ENCODE results near the gene CACNA1D. TPM values are rescaled to one million over a fixed set of nuclear protein-coding genes. Genes with fewer than 3 reads are reported as not detected.
A peak's percentile ranks its signal among the peaks of the same experiment; 100 is the strongest.
"Not testable (repeated sequence)": the region's sequence is repeated elsewhere in the genome, so short reads cannot be mapped to it uniquely, and the experiment has no call there.

Gene CACNA1D
- total RNA-seq, 1 experiment from 2014 or later, result 0.24 TPM

- in situ Hi-C loops (cut with HindIII; ENCODE audit: low pct_unique_long_range_greater_than_20kb, low sequenced_read_pairs), result no loop called here
These were observed 129.8 kb downstream of the CACNA1D start for GRCh38 chr3:53624061-53624857.

GRCh38 chr3:53626876-53627275 is 132.5 kb downstream of the CACNA1D start:
- in situ Hi-C loops (cut with HindIII; ENCODE audit: low pct_unique_long_range_greater_than_20kb, low sequenced_read_pairs), result no loop called here
- no peak for DNase-seq (ENCODE audit: low read depth)

More at GRCh38 chr3:53624061-53624857, 129.8 kb downstream of the CACNA1D start:
- DNase-seq (ENCODE audit: low read depth), result no peak

DNA sequence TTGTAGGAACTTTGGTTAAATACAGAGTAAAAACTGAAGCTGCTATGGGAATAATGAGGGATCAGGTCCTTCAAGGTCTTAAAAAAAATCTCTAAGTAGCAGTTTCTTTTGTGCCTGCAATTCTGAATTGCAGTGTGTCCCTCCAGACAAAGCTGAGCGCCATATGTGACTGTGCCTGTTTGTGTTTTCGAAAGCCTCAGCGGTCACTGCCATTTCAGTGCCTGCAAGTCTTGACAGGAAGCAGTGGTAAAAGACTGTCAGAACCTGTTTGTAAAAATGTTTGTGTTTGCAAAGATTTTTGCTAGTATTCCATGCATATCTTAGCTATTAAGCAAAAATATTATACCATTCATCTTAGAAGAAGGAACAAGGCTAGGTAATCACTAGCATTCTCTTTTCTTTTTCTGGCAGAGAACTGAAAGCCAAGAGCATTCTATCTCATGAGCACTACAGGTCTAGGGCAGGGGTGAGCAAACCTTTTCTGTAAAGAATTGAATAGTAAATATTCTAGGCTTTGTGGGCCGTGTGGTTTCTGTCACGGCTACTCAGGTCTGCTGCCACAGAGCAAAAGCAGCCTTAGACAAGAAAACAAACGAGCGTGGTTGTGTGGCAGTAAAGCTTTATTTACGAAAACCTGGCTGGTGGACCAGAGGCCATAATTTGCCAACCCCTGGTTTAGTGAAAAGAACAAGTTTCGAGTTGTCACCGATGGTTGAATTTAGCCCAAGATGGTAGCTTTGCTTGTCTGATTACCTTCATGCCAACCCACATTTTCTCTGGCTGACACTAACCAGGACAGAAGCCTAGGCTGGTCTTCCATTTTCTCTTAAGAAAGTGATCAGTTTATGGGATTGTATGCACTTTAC is 134.4 kb downstream of the CACNA1D start:
- DNase-seq (ENCODE audit: low read depth), result no peak
- in situ Hi-C loops (cut with HindIII; ENCODE audit: low pct_unique_long_range_greater_than_20kb, low sequenced_read_pairs), result no loop called here

- in situ Hi-C loops (cut with HindIII; ENCODE audit: low pct_unique_long_range_greater_than_20kb, low sequenced_read_pairs), result no loop called here
- DNase-seq (ENCODE audit: low read depth), result no peak
These were observed 135.0 kb downstream of the CACNA1D start for GRCh38 chr3:53629402-53629723.

DNA sequence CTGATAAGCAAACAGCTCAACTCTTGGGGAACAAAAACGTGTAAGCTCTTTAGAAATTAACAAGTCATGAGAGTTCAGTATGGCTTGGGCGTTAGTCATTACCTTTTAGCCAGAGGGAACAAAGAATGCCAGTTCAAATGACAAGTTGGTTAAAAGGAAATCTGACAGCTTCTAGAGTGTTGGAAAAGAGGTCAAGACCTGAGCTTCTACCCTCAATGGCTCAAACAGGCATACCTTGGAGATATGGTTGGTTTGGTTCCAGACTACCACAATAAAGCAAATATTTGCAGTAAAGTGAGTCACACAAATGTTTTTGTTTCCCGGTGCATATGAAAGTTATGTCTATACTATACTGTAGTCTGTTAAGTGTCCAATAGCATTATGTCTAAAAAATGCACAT is 136.1 kb downstream of the CACNA1D start:
- in situ Hi-C loops (cut with HindIII; ENCODE audit: low pct_unique_long_range_greater_than_20kb, low sequenced_read_pairs), result no loop called here
- DNase-seq (ENCODE audit: low read depth), result peak; percentile 1

DNA sequence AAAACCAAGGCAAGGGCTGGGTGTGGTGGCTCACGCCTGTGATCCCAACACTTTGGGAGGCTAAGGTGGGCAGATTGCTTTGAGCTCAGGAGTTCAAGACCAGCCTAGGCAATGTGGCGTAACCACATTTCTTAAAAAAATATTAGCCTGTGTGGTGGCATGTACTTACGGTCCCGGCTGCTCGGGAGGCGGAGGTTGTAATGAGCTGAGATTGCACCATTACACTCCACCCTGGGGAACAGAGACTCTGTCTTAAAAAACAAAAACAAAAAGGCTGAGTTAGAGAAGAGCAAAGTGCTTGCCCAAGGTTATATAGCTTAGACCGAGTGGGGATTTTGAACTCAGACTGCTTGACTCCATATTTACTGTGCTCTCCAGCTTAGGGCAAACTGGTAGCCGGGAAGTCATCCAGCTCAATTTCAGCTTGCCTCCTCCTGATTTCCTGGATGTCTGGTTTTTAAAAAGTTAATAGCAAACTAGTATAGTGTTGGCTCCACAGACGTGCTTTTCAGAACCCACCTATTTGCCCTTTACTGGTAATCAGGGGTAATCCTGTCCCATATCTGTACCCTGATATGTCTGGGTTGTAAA is 138.9 kb downstream of the CACNA1D start:
- no peak for DNase-seq (ENCODE audit: low read depth)
- in situ Hi-C loops (cut with HindIII; ENCODE audit: low pct_unique_long_range_greater_than_20kb, low sequenced_read_pairs), result no loop called here

DNA sequence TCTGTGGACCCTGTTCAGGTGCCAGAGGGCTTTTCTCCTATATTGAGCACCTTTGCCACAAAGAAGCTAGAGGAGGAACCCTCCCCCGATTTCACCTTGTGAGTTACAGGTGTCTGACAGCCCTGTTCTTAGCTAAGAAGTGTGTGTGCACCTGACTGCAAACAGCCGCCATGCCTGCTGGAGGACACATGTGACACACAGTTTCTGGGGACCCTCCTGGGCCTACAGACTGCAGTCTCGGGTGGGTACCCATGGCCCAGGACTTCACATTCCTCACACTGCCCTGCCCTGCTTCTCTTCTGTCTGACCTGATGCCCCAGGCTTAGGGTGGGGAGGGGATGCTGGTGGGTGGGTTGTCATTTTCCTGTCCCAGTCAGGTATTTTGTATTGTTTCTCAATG is 140.6 kb downstream of the CACNA1D start:
- in situ Hi-C loops (cut with HindIII; ENCODE audit: low pct_unique_long_range_greater_than_20kb, low sequenced_read_pairs), result no loop called here

DNA sequence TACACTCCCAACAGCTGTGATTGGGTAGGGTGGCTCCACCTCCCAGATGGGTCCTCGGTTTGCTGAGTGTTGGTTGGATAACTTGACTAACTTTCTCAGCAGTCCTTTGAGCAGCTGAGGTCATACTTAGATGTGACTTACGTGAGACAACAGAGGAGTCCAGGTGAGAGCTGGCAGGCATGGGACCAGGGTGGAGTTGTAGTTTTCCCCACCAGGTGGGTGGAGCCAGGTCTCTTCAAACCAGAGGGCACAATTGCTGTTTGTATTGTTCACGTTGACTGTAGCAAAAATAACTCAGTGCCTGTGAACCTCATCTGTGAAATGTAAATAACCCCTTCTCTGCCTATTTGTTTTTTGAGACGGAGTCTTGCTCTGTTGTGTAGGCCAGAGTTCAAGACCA is 144.4 kb downstream of the CACNA1D start:
- DNase-seq (ENCODE audit: low read depth); in situ Hi-C loops (cut with HindIII; ENCODE audit: low pct_unique_long_range_greater_than_20kb, low sequenced_read_pairs): not testable (repeated sequence)

More for the DNA sequence above, 140.6 kb downstream of the CACNA1D start:
- DNase-seq (ENCODE audit: low read depth), result no peak

- DNase-seq (ENCODE audit: low read depth), result no peak
- in situ Hi-C loops (cut with HindIII; ENCODE audit: low pct_unique_long_range_greater_than_20kb, low sequenced_read_pairs), result no loop called here
These were observed 147.0 kb downstream of the CACNA1D start for GRCh38 chr3:53641397-53641796.

DNA sequence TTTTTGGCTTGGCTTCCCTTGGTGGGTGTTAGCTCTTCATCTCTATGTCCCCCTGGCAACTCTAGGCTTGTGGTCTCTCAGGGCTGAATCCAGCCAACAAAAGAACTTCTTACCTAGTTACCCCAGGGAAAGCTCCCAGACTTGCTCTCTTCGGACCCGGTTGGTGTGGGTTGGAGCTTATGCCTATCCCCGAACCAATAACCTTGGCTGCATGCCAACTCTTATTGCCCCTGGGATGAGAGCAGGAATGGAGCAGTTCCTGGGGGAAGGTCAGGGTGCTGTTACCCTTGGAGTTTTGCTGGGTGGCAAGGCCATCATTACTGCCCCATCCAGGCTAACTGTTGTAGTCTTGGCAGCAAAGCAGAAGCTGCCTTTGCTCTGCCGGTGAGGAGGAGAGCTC is 147.8 kb downstream of the CACNA1D start:
- no peak for DNase-seq (ENCODE audit: low read depth)

GRCh38 chr3:53643757-53644156 is 149.3 kb downstream of the CACNA1D start:
- in situ Hi-C loops (cut with HindIII; ENCODE audit: low pct_unique_long_range_greater_than_20kb, low sequenced_read_pairs), result no loop called here
- no peak for DNase-seq (ENCODE audit: low read depth)

More for the DNA sequence above, 147.8 kb downstream of the CACNA1D start:
- in situ Hi-C loops (cut with HindIII; ENCODE audit: low pct_unique_long_range_greater_than_20kb, low sequenced_read_pairs), result no loop called here

GRCh38 chr3:53645754-53646153 is 151.3 kb downstream of the CACNA1D start:
- no peak for DNase-seq (ENCODE audit: low read depth)
- in situ Hi-C loops (cut with HindIII; ENCODE audit: low pct_unique_long_range_greater_than_20kb, low sequenced_read_pairs), result no loop called here

GRCh38 chr3:53646723-53647122 is 152.3 kb downstream of the CACNA1D start:
- in situ Hi-C loops (cut with HindIII; ENCODE audit: low pct_unique_long_range_greater_than_20kb, low sequenced_read_pairs), result no loop called here
- DNase-seq (ENCODE audit: low read depth), result no peak

DNA sequence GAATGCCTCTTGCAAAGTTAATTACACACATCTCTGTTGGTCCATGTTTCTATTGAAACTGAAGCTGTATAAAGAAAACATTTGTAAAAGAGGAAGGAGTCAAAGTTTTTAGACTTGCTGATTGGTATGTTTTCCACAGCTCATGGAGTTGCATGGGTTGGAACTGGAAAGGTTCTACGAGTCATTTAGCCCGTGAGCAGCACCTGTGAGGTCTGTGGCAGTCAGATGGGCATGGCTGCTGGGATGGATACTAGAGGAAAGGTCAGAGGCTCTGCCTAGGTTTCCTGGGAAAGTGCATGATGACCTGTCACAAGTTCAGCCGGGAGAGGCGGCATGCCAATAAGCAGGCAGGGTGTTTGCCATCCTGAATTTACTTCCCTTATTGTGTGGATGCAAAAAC is 155.4 kb downstream of the CACNA1D start:
- in situ Hi-C loops (cut with HindIII; ENCODE audit: low pct_unique_long_range_greater_than_20kb, low sequenced_read_pairs), result no loop called here
- no peak for DNase-seq (ENCODE audit: low read depth)

GRCh38 chr3:53650424-53650823 is 156.0 kb downstream of the CACNA1D start:
- in situ Hi-C loops (cut with HindIII; ENCODE audit: low pct_unique_long_range_greater_than_20kb, low sequenced_read_pairs), result no loop called here

DNA sequence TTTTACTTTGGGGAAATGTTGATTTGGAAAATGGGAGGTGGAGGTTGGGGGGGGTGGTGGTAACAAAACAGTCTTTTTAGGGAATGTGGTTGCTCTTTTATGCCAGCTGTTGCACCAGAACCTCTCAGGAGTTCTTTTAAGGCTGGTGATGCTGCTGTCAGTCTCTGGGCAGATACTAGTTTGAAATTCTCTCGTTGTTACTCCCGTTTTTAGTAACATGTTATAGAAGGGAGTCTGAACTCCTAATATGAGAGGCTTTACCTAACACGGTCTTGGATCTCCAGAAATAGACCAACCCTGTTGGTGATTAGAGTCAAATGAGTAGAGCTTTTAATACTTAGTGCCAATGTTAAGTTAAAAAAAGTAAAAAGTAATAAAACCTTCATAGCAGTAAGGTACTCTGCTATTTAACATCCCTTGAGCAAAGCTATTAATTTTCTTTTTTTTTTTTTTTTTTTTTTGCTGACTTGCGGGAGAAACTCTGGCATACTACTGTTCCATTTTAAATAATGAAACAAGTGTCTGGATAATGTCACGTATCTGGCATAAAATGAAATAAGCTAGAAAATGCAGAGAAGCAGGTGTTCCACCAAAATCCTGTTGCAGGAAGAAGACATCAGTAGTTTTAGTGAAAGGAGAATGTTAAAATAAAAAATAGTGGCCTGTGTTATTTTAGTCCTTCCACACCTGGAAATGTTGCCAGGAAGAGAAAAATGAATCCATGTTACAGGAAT is 156.7 kb downstream of the CACNA1D start:
- DNase-seq (ENCODE audit: low read depth), result no peak
- in situ Hi-C loops (cut with HindIII; ENCODE audit: low pct_unique_long_range_greater_than_20kb, low sequenced_read_pairs), result no loop called here

More at GRCh38 chr3:53650424-53650823, 156.0 kb downstream of the CACNA1D start:
- DNase-seq (ENCODE audit: low read depth), result no peak

GRCh38 chr3:53651927-53652326 is 157.5 kb downstream of the CACNA1D start:
- no peak for DNase-seq (ENCODE audit: low read depth)
- in situ Hi-C loops (cut with HindIII; ENCODE audit: low pct_unique_long_range_greater_than_20kb, low sequenced_read_pairs), result no loop called here

DNA sequence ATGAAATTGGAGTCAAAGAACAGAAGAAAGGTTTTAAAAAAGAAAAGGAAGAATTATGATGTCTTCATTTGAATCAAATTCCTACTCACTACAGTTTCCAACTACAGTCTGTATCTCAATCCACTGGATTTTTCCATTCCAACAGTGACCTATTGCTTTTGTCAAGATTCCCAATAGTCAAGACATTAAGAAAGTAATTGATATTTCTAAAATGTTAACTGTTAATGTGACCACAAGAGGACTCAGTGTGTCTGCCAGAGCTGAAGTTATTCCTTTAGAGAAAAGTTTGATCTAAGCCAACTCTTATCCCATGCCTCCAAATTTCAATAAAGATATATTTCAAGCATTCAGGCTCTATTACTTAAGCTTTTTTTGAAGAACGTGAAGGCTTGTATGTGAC is 163.2 kb downstream of the CACNA1D start:
- no peak for DNase-seq (ENCODE audit: low read depth)
- in situ Hi-C loops (cut with HindIII; ENCODE audit: low pct_unique_long_range_greater_than_20kb, low sequenced_read_pairs), result no loop called here

All from Caki2 (cell line).